BJ (cell line): Measurements from ENCODE around the gene RNMT. TPM values are rescaled to one million over a fixed set of nuclear protein-coding genes. Genes with fewer than 3 reads are reported as not detected.

ENCODE experiments used
- CTCF ChIA-PET: fragments of 350-600 bp; formaldehyde crosslinking; extraction: SDS; loops from one replicate; lab custom pipeline; 2021; ENCODE audit warnings: antibody characterized with exemption, inconsistent platforms; lab: Yijun Ruan, JAX
- POLR2A ChIA-PET: fragments of 300-600 bp; sonication (Branson Sonifier 250); formaldehyde crosslinking; extraction: SDS; loops from one replicate; lab custom pipeline; 2021; ENCODE audit warnings: antibody characterized with exemption; lab: Charles Lee
- DNase-seq: peaks from one replicate; pipeline ENCODE4 v3.0.0-alpha.2; 2011; ENCODE audit warnings: low read depth
- H3K27me3 ChIP-seq: 2 replicates; pipeline ENCODE4 v1.6.0; 2011; ENCODE audit warnings: low read length; ENCODE audit not compliant: control insufficient read depth, insufficient read depth
- H3K36me3 ChIP-seq: 2 replicates; pipeline ENCODE4 v1.5.1; 2011; ENCODE audit warnings: low read length; ENCODE audit not compliant: control insufficient read depth, insufficient read depth
- H3K4me3 ChIP-seq: 2 replicates; pipeline ENCODE4 v1.5.1; 2011; ENCODE audit warnings: low read depth, mild to moderate bottlenecking, control low read depth, low read length
- polyA plus RNA-seq: library from polyadenylated mRNA; depleted of rRNA; stranded (reverse); fragments of >200 nt; gene quantifications from 2 replicates; pipeline ENCODE4 v1.2.3, GENCODE V29; 2011
- TF ChIP-seq, protein P1 (sequence below): IDR thresholded peaks from 2 replicates; pipeline ENCODE4 v1.5.1; 2011; ENCODE audit warnings: low read depth, mild to moderate bottlenecking, control low read depth, inconsistent platforms, low read length, moderate library complexity; ENCODE audit not compliant: insufficient read depth

RNMT gene
- polyA plus RNA-seq, 1 experiment, result 10.7 TPM

DNA sequence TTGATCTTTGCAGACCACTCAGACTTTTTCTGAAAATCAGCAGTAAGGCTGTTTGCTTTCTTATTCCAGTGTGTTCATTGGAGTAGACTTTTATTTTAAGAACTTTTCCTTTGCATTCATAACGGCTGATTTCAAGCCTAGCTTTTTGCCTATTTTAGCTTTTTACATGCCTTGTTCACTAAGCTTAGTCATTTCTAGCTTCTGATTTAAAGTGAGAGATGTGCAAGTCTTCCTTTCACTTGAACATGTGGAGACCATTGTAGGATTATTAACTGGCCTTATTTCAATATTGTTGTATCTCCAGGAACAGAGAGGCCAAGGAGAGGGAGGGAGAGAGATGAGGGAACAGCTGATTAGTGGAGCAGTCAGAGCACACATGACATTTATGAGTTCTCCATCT is 32.1 kb downstream of the RNMT start:
- TF ChIP-seq, protein P1, sequence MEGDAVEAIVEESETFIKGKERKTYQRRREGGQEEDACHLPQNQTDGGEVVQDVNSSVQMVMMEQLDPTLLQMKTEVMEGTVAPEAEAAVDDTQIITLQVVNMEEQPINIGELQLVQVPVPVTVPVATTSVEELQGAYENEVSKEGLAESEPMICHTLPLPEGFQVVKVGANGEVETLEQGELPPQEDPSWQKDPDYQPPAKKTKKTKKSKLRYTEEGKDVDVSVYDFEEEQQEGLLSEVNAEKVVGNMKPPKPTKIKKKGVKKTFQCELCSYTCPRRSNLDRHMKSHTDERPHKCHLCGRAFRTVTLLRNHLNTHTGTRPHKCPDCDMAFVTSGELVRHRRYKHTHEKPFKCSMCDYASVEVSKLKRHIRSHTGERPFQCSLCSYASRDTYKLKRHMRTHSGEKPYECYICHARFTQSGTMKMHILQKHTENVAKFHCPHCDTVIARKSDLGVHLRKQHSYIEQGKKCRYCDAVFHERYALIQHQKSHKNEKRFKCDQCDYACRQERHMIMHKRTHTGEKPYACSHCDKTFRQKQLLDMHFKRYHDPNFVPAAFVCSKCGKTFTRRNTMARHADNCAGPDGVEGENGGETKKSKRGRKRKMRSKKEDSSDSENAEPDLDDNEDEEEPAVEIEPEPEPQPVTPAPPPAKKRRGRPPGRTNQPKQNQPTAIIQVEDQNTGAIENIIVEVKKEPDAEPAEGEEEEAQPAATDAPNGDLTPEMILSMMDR, result no peak
- ChIA-PET POLR2A (no interaction called here), CTCF (no interaction called here)
- Histone ChIP-seq H3K4me3 (no peak overlapping the region), H3K36me3 (peaks cover 3% of the 10 kb centered on the region), H3K27me3 (no peaks in the 10 kb centered on the region)
- no peak for DNase-seq

DNA sequence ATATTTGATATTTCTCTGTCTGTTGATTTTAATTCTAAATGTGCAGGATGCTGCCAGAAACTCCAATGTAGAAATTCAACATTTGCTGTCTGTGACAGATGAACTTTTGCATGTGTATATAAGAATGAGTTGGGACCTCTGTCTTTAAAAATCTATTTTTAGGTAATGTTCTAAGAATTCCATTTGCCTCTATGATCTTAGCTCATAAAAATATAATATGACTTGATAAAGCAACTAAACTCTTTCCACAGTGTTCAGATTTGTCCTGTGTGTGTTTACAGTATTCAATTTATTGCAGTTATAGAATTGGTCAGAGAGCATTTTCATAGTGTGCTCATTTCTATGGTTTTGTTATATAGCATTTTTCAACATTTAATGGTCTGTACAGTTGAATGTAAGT is 33.6 kb downstream of the RNMT start:
- no peak for DNase-seq
- Histone ChIP-seq H3K36me3 (peaks cover 1% of the 10 kb centered on the region; the same call in 1 of the 2 replicates), H3K4me3 (no peak overlapping the region), H3K27me3 (no peaks in the 10 kb centered on the region)
- ChIA-PET CTCF (interaction anchor here (1.1 kb wide), 1 partner anchor 10 kb away, joined by 4 read pairs; no protein-coding TSS in a partner anchor), POLR2A (no interaction called here)
- TF ChIP-seq, protein P1, result no peak

DNA sequence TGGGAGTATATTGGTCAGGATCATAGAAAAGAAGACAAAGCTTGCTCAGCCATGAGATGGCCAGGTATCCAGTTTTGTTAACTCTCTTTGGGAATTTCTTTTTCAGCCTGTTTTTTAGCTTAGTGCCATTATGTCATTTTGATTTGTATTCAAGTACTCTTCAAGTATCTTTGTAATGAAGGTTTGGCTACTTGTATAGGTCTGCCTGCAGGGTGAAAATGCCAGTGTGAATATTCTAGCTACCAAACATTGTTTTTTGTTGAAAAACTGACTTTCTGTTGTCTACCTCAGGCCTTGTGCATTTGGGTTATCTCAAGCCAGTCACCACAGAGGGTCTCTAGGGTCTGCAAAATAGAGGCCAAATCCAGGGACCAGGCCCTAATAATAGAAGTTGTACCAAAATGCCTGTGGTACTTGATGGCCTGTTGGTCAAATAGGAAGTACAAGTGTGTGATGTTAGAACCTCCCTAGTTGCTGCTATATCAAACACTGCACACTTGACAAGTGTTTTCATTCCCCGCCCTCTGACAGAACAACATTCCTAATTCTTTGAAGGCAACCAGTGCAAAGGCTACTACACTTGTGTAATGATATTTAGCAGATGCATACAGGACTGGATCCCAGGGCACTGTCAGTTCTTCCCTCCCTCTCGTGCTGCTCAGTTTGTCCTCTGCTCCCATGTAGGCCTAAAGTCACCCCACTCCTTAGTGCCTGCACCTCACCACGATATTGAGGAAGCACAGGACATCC is 36.4 kb downstream of the RNMT start:
- ChIA-PET CTCF (no interaction called here), POLR2A (no interaction called here)
- DNase-seq, result no peak
- no peaks in the 10 kb centered on the region for H3K27me3 ChIP-seq
- H3K4me3 ChIP-seq, result no peak overlapping the region
- H3K36me3 ChIP-seq, result no peaks in the 10 kb centered on the region; the same call in 1 of the 2 replicates
- TF ChIP-seq, protein P1, result no peak

DNA sequence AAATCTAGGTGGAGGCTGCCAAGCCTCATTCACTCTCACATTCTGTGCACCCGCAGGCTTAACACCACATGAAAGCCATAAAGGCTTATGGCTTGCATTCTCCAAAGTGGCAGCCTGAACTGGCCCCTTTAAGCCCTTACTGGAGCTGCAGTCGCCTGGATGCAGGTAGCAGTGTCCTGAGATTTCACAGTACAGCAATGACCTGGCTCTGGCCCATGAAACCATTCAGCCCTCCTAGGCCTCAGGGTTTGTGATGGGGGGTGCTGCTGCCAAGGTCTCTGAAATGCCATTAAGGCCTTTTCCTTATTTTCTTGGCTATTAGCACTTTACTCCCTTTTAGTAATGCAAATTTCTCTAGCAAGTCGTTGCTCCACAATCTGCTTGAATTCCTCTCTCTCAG is 48.6 kb downstream of the RNMT start:
- ChIA-PET CTCF (interaction anchor here (1.5 kb wide), 1 partner anchor 9 kb away, joined by 3 read pairs; no protein-coding TSS in a partner anchor), POLR2A (no interaction called here)
- H3K4me3 ChIP-seq, result no peak overlapping the region
- H3K27me3 ChIP-seq, result no peaks in the 10 kb centered on the region
- TF ChIP-seq, protein P1, result no peak
- no peaks in the 10 kb centered on the region for H3K36me3 ChIP-seq
- no peak for DNase-seq

DNA sequence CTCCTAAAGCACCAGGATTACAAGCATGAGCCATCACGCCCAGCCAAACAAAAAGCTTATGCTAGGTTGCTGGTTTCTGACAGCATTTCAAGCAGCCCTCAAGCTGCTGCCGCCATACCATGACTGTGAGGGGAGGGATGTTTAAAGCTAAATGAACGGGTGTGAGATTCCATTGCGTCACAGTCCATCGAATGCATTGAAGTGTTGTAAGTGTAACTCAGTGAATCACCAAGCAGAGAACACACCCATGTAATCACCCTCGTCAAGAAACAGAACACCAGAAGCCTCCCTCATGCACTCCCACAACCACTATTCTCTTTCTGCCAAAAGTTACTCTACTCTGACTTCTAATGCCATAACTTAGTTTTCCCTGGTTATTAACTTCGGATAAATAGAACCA is 64.7 kb downstream of the RNMT start:
- Histone ChIP-seq H3K27me3 (no peaks in the 10 kb centered on the region), H3K36me3 (no peaks in the 10 kb centered on the region), H3K4me3 (no peak overlapping the region)
- TF ChIP-seq, protein P1, result no peak
- ChIA-PET CTCF (no interaction called here), POLR2A (no interaction called here)
- no peak for DNase-seq
